Panc1 (cell line): ENCODE data around the gene TBC1D2B. TPM values are rescaled to one million over a fixed set of nuclear protein-coding genes. Genes with fewer than 3 reads are reported as not detected.
"Not testable (repeated sequence)": the region's sequence is repeated elsewhere in the genome, so short reads cannot be mapped to it uniquely, and the experiment has no call there.

Source experiments
- ATAC-seq: fragments of 200-7000 bp; cut with Tn5 transposase; 2 replicates; pipeline ENCODE4 v1.9.1; 2020; ENCODE audit warnings: mild to moderate bottlenecking, moderate library complexity
- BruUV-seq: library from RNA; stranded (reverse); fragments of 400-500 nt; replicated peaks from 2 replicates; lab custom pipeline; 2021; lab: Mats Ljungman, UMichigan
- CTCF ChIA-PET: fragments of 300-600 bp; sonication (Branson Sonifier 250); formaldehyde crosslinking; loops from one replicate; lab custom pipeline; 2022; ENCODE audit warnings: antibody characterized with exemption; lab: Charles Lee
- POLR2A ChIA-PET: fragments of 300-600 bp; sonication (Branson Sonifier 250); formaldehyde crosslinking; loops from one replicate; lab custom pipeline; 2022; ENCODE audit warnings: antibody characterized with exemption; lab: Charles Lee
- DNase-seq: peaks from one replicate; pipeline ENCODE4 v3.0.0-alpha.2; 2010; ENCODE audit warnings: low read depth, low spot score
- H3K27ac ChIP-seq: 2 replicates; pipeline ENCODE4 v1.5.1; 2011; ENCODE audit warnings: mild to moderate bottlenecking, low read length, inconsistent platforms
- H3K27me3 ChIP-seq: fragments of 200-500 bp; sonication (Bioruptor generic); 2 replicates; pipeline ENCODE4 v1.6.0; 2014; ENCODE audit warnings: low read length, inconsistent platforms; ENCODE audit not compliant: control insufficient read depth, insufficient read depth
- H3K36me3 ChIP-seq: fragments of 200-500 bp; sonication (Bioruptor generic); 2 replicates; pipeline ENCODE4 v1.5.1; 2014; ENCODE audit warnings: inconsistent platforms, mild to moderate bottlenecking, low read length, moderate library complexity; ENCODE audit not compliant: control insufficient read depth, insufficient read depth
- H3K4me1 ChIP-seq: 2 replicates; pipeline ENCODE4 v1.5.1; 2011; ENCODE audit warnings: inconsistent platforms, mild to moderate bottlenecking, low read length, moderate library complexity; ENCODE audit not compliant: control insufficient read depth, insufficient read depth
- H3K4me3 ChIP-seq, 2 experiments: 2 replicates each; pipeline ENCODE4 v1.5.1; 2011 to 2012; ENCODE audit warnings: low read depth in 2 of 2, low read length in 2 of 2, mild to moderate bottlenecking in 2 of 2, inconsistent platforms in 1 of 2, moderate library complexity in 1 of 2
- H3K9me3 ChIP-seq: fragments of 200-500 bp; sonication (Bioruptor generic); 2 replicates; pipeline ENCODE4 v1.5.1; 2014; ENCODE audit warnings: low read depth, mild to moderate bottlenecking, inconsistent platforms, low read length, moderate library complexity; ENCODE audit not compliant: control insufficient read depth, insufficient read depth
- CTCF ChIP-seq: fragments of 450-650 bp; IDR thresholded peaks from 2 replicates; pipeline ENCODE4 v1.5.1; 2017; ENCODE audit warnings: mild to moderate bottlenecking
- POLR2AphosphoS5 ChIP-seq: IDR thresholded peaks from 2 replicates; pipeline ENCODE4 v1.6.1; 2012; ENCODE audit warnings: mild to moderate bottlenecking, low read depth, low read length, moderate library complexity
- REST ChIP-seq, 2 experiments: IDR thresholded peaks; 2 replicates each; pipeline ENCODE4 v1.6.1; 2011 to 2012; ENCODE audit warnings: low read depth in 2 of 2, control low read depth in 1 of 2, low read length in 1 of 2, mild to moderate bottlenecking in 1 of 2, moderate library complexity in 1 of 2; ENCODE audit not compliant: insufficient read depth in 1 of 2
- SIN3A ChIP-seq: IDR thresholded peaks from 2 replicates; pipeline ENCODE4 v1.6.1; 2012; ENCODE audit warnings: low read depth, mild to moderate bottlenecking, low read length, moderate library complexity, borderline replicate concordance; ENCODE audit not compliant: insufficient read depth
- TCF7L2 ChIP-seq: IDR thresholded peaks from 2 replicates; pipeline ENCODE4 v1.6.1; 2011; ENCODE audit warnings: mild to moderate bottlenecking, low read depth, low read length, inconsistent platforms
- in situ Hi-C: cut with HindIII; loops from 2 replicates; pipeline ENCODE4 v1.10.0; 2016; ENCODE audit warnings: low sequenced_read_pairs, low pct_unique_long_range_greater_than_20kb
- intact Hi-C: fragments of 100-400 bp; cut with micrococcal nuclease; formaldehyde crosslinking; loops from one replicate; pipeline ENCODE4 v1.10.0; 2022; ENCODE audit not compliant: unreplicated experiment
- total RNA-seq: library from RNA; stranded (reverse); gene quantifications from one replicate; pipeline ENCODE4 v1.2.1, GENCODE V29; 2021; ENCODE audit not compliant: unreplicated experiment

The TBC1D2B gene
- total RNA-seq, 1 experiment from 2014 or later, result 59.3 TPM

GRCh38 chr15:77974416-77975331, 102.8 kb downstream of the TBC1D2B start:
- H3K4me1 ChIP-seq, result no peaks in the 10 kb centered on the region; the same call in 1 of the 2 replicates
- TF ChIP-seq SIN3A (no peak), POLR2AphosphoS5 (no peak), REST (IDR thresholded peaks at IDR 0.05; ENCODE audit: insufficient read depth in 1 of 2, low read depth in 2 of 2, low read length in 1 of 2) (no peak), CTCF (no peak), TCF7L2 (no peak)
- H3K9me3 ChIP-seq, result no peaks in the 10 kb centered on the region
- POLR2A ChIA-PET, result no interaction called here
- DNase-seq, result no peak
- CTCF ChIA-PET, result no interaction called here
- H3K4me3 ChIP-seq, result no peak overlapping the region
- no peaks in the 10 kb centered on the region for H3K27me3 ChIP-seq
- intact Hi-C loops, result no loop called here
- peak; percentile 9; the same call in 1 of the 2 replicates for ATAC-seq
- H3K27ac ChIP-seq, result no peak overlapping the region
- no TSS peak for BruUV-seq
- no peaks in the 10 kb centered on the region for H3K36me3 ChIP-seq
- in situ Hi-C loops, result no loop called here

- no peak for TF ChIP-seq POLR2AphosphoS5
- no peak for TF ChIP-seq REST (IDR thresholded peaks at IDR 0.05; ENCODE audit: insufficient read depth in 1 of 2, low read depth in 2 of 2, low read length in 1 of 2)
- no peak for TF ChIP-seq CTCF
- no peak for TF ChIP-seq TCF7L2
- no peak for TF ChIP-seq SIN3A
- H3K9me3 ChIP-seq, result no peaks in the 10 kb centered on the region
- H3K4me1 ChIP-seq, result no peaks in the 10 kb centered on the region; the same call in 1 of the 2 replicates
- no TSS peak for BruUV-seq
- intact Hi-C loops, result no loop called here
- H3K36me3 ChIP-seq, result no peaks in the 10 kb centered on the region
- no peaks in the 10 kb centered on the region for H3K27me3 ChIP-seq
- H3K4me3 ChIP-seq, result no peak overlapping the region
- ATAC-seq (peak; percentile 55), DNase-seq (no peak)
- no peak overlapping the region for H3K27ac ChIP-seq
- ChIA-PET CTCF (no interaction called here), POLR2A (no interaction called here)
- in situ Hi-C loops, result no loop called here
Measured at GRCh38 chr15:77974098-77974414, 103.5 kb downstream of the TBC1D2B start.

GRCh38 chr15:77973273-77974097, 104.0 kb downstream of the TBC1D2B start:
- H3K27me3 ChIP-seq, DNase-seq, POLR2A ChIA-PET, in situ Hi-C loops, H3K9me3 ChIP-seq, H3K4me1 ChIP-seq, H3K4me3 ChIP-seq, intact Hi-C loops, H3K27ac ChIP-seq, CTCF ChIA-PET, BruUV-seq, ATAC-seq, H3K36me3 ChIP-seq: not testable (repeated sequence)
